ENCODE results near the gene ARHGAP24. TPM values are rescaled to one million over a fixed set of nuclear protein-coding genes. Genes with fewer than 3 reads are reported as not detected.

ARHGAP24 gene
- total RNA-seq, 1 experiment from 2014 or later = 1.3 TPM

- RAD21 ChIA-PET (ENCODE audit: low non-redundant PET in 1 of 2, low total read pairs in 2 of 2, uncharacterized antibody in 2 of 2, unreplicated experiment in 2 of 2) = no interaction called here
- intact Hi-C loops (cut with micrococcal nuclease) = no loop called here
- no peak overlapping the region for H3K9ac ChIP-seq (ENCODE audit: low read length)
- no peaks in the 10 kb centered on the region for H3K9me2 ChIP-seq (ENCODE audit: insufficient read depth)
- peaks cover 0 to 7% of the 10 kb centered on the region in 2 experiments; a peak in 3 of 4 replicates for H3K4me1 ChIP-seq (ENCODE audit: control insufficient read depth in 1 of 2, insufficient read depth in 2 of 2, low read length in 2 of 2)
- CTCF ChIA-PET = interaction anchor here (1.8 kb wide), 1 partner anchor 25 kb away, joined by 9 read pairs; no protein-coding TSS in a partner anchor
- no peak overlapping the region for H3K4me3 ChIP-seq (replicated peaks in 1 of 2; ENCODE audit: low read depth in 1 of 2, low read length in 2 of 2)
- H3K4me2 ChIP-seq (ENCODE audit: low read length) = no peak overlapping the region
- TF ChIP-seq RAD21 (IDR thresholded peaks at IDR 0.05; ENCODE audit: low read depth) (no peak), EZH2phosphoT487 (IDR thresholded peaks at IDR 0.05; ENCODE audit: borderline replicate concordance) (no peak), YY1 (IDR thresholded peaks at IDR 0.05; ENCODE audit: extremely low read depth, insufficient replicate concordance, low read depth, low read length) (no peak), EGR1 (IDR thresholded peaks at IDR 0.05; ENCODE audit: low read depth) (no peak), REST (IDR thresholded peaks at IDR 0.05; ENCODE audit: low read depth) (no peak), ZFX (IDR thresholded peaks at IDR 0.05) (no peak), JUND (IDR thresholded peaks at IDR 0.05) (no peak), SIN3A (IDR thresholded peaks at IDR 0.05; ENCODE audit: low read depth) (no peak)
- DNase-seq (ENCODE audit: low read depth, low spot score) (no peak), ATAC-seq (no peak)
- H3K27me3 ChIP-seq (ENCODE audit: insufficient read depth, low read length) = no peaks in the 10 kb centered on the region
- no TSS peak for BruUV-seq (replicated peaks)
- H3K79me2 ChIP-seq (ENCODE audit: insufficient read depth, low read length) = no peaks in the 10 kb centered on the region
- H2AFZ ChIP-seq (ENCODE audit: low read depth, low read length, poor library complexity, severe bottlenecking) = no peak overlapping the region
- H3K9me3 ChIP-seq (ENCODE audit: control insufficient read depth in 1 of 2, insufficient read depth in 1 of 2, low read depth in 1 of 2, low read length in 2 of 2) = no peaks in the 10 kb centered on the region
- H3K36me3 ChIP-seq (ENCODE audit: control insufficient read depth in 1 of 2, insufficient read depth in 2 of 2, low read length in 2 of 2) = no peaks in the 10 kb centered on the region
- H4K20me1 ChIP-seq (ENCODE audit: insufficient read depth) = no peaks in the 10 kb centered on the region
- POLR2A ChIA-PET = no interaction called here
- no peak overlapping the region for H3K27ac ChIP-seq (ENCODE audit: low read depth, low read length)
Measured at GRCh38 chr4:85821688-85822455, 346.9 kb downstream of the ARHGAP24 start.
